H1 (cell line): ENCODE data around the gene CEP250. TPM values are rescaled to one million over a fixed set of nuclear protein-coding genes. Genes with fewer than 3 reads are reported as not detected.

Source experiments
- CTCF ChIA-PET: fragments of 300-600 bp; sonication (Branson Sonifier 250); formaldehyde crosslinking; loops from one replicate; lab custom pipeline; 2021; ENCODE audit not compliant: partially characterized antibody; lab: Charles Lee
- POLR2A ChIA-PET: fragments of 300-600 bp; sonication (Branson Sonifier 250); formaldehyde crosslinking; loops from one replicate; lab custom pipeline; 2021; ENCODE audit warnings: inconsistent platforms; ENCODE audit not compliant: partially characterized antibody; lab: Charles Lee
- DNase-seq, 2 experiments: peaks; one replicate each; pipeline versions ENCODE4 v3.0.0 to v3.0.0-alpha.2; 2010 to 2022; ENCODE audit warnings: low spot score in 2 of 2, low read depth in 1 of 2, mixed read lengths in 1 of 2
- FAIRE-seq: peaks from 2 replicates; lab custom pipeline; 2011; peaks lifted over from hg19 to GRCh38; lab: Jason Lieb, UNC
- H2AFZ ChIP-seq: 2 replicates; pipeline ENCODE4 v1.8.1; 2012; ENCODE audit warnings: low read length, inconsistent platforms
- H2AK5ac ChIP-seq: 2 replicates; pipeline ENCODE4 v1.6.1; 2013; ENCODE audit warnings: low read depth, low read length
- H2BK120ac ChIP-seq: replicated peaks from 2 replicates; pipeline ENCODE3; 2013; ENCODE audit warnings: low read depth, low read length, inconsistent platforms
- H2BK12ac ChIP-seq: 2 replicates; pipeline ENCODE4 v1.6.1; 2013; ENCODE audit warnings: low read depth, low read length
- H2BK15ac ChIP-seq: 2 replicates; pipeline ENCODE4 v1.6.1; 2013; ENCODE audit warnings: low read length
- H2BK20ac ChIP-seq: 2 replicates; pipeline ENCODE4 v1.6.1; 2013; ENCODE audit warnings: low read length
- H2BK5ac ChIP-seq: 2 replicates; pipeline ENCODE4 v1.6.1; 2013; ENCODE audit warnings: low read depth, low read length
- H3K14ac ChIP-seq: 2 replicates; pipeline ENCODE4 v1.6.1; 2013; ENCODE audit warnings: inconsistent platforms; ENCODE audit not compliant: insufficient read length
- H3K18ac ChIP-seq: 2 replicates; pipeline ENCODE4 v1.6.1; 2013; ENCODE audit warnings: low read length; ENCODE audit errors: extremely low read depth
- H3K23ac ChIP-seq: 2 replicates; pipeline ENCODE4 v1.6.1; 2013; ENCODE audit warnings: inconsistent platforms; ENCODE audit not compliant: insufficient read length
- H3K23me2 ChIP-seq: 2 replicates; pipeline ENCODE4 v1.6.1; 2013; ENCODE audit warnings: low read depth, low read length
- H3K27ac ChIP-seq: 2 replicates; pipeline ENCODE4 v1.6.1; 2011; ENCODE audit warnings: low read depth, low read length, inconsistent platforms
- H3K27me3 ChIP-seq, 4 experiments: replicated peaks in 1 of 4; 1 replicate in 1 of 4; 2 replicates in 3 of 4; pipeline versions ENCODE4 v1.6.1 to v1.8.1; 2011 to 2013; ENCODE audit warnings: low read length in 3 of 4, mild to moderate bottlenecking in 3 of 4, inconsistent platforms in 2 of 4, mixed read lengths in 2 of 4, moderate library complexity in 1 of 4; ENCODE audit not compliant: control insufficient read depth in 3 of 4, insufficient read depth in 3 of 4; ENCODE audit errors: extremely low read depth in 1 of 4
- H3K36me3 ChIP-seq, 4 experiments: 2 replicates each; pipeline versions ENCODE4 v1.6.1 to v1.8.1; 2011 to 2013; ENCODE audit warnings: mild to moderate bottlenecking in 4 of 4, low read length in 3 of 4, moderate library complexity in 2 of 4, control low read depth in 1 of 4, inconsistent platforms in 1 of 4; ENCODE audit not compliant: insufficient read depth in 4 of 4, control insufficient read depth in 2 of 4
- H3K4ac ChIP-seq: replicated peaks from 2 replicates; pipeline ENCODE3; 2013; ENCODE audit warnings: low read length, low read depth, mixed read lengths, inconsistent platforms; ENCODE audit not compliant: insufficient read length
- H3K4me1 ChIP-seq, 4 experiments: replicated peaks in 1 of 4; 1 replicate in 1 of 4; 2 replicates in 3 of 4; pipeline versions ENCODE4 v1.6.1 to v1.8.1; 2011 to 2013; ENCODE audit warnings: low read length in 3 of 4, inconsistent platforms in 2 of 4, mixed read lengths in 1 of 4; ENCODE audit not compliant: insufficient read depth in 4 of 4, control insufficient read depth in 3 of 4
- H3K4me2 ChIP-seq, 2 experiments: 2 replicates each; pipeline versions ENCODE4 v1.6.1 to v1.8.1; 2011 to 2013; ENCODE audit warnings: low read depth in 2 of 2, low read length in 2 of 2, control low read depth in 1 of 2, inconsistent platforms in 1 of 2, mild to moderate bottlenecking in 1 of 2; ENCODE audit not compliant: insufficient read depth in 1 of 2
- H3K4me3 ChIP-seq, 4 experiments: fragments of 200-600, 300-600 bp in 1 of 4; sonication (generic), shearing (Covaris generic), sonication (Bioruptor Twin) in 1 of 4; 2 replicates each; pipeline versions ENCODE4 v1.5.1 to v1.8.1; 2011 to 2016; ENCODE audit warnings: low read length in 4 of 4, low read depth in 3 of 4, control low read depth in 2 of 4, inconsistent platforms in 2 of 4, mild to moderate bottlenecking in 2 of 4, mixed read lengths in 1 of 4, moderate library complexity in 1 of 4; ENCODE audit not compliant: insufficient read depth in 2 of 4; ENCODE audit errors: extremely low read depth in 1 of 4
- H3K56ac ChIP-seq: replicated peaks from 2 replicates; pipeline ENCODE3; 2013; ENCODE audit warnings: low read depth, mild to moderate bottlenecking, mixed read lengths, low read length, inconsistent platforms; ENCODE audit not compliant: insufficient read length
- H3K79me1 ChIP-seq: 2 replicates; pipeline ENCODE4 v1.6.1; 2013; ENCODE audit warnings: low read depth, low read length, control low read depth
- H3K79me2 ChIP-seq, 2 experiments: 2 replicates each; pipeline versions ENCODE4 v1.6.1 to v1.8.1; 2012 to 2013; ENCODE audit warnings: low read length in 2 of 2, mild to moderate bottlenecking in 2 of 2, inconsistent platforms in 1 of 2; ENCODE audit not compliant: insufficient read depth in 2 of 2, control insufficient read depth in 1 of 2
- H3K9ac ChIP-seq, 4 experiments: replicated peaks in 1 of 4; 1 replicate in 1 of 4; 2 replicates in 3 of 4; pipeline versions ENCODE4 v1.6.1 to v1.8.1; 2011 to 2013; ENCODE audit warnings: low read depth in 3 of 4, low read length in 3 of 4, control low read depth in 2 of 4, mild to moderate bottlenecking in 2 of 4, moderate library complexity in 2 of 4, inconsistent platforms in 1 of 4; ENCODE audit errors: extremely low read depth in 1 of 4
- H3K9me3 ChIP-seq, 2 experiments: 2 replicates each; pipeline versions ENCODE4 v1.6.1 to v1.8.1; 2012 to 2013; ENCODE audit warnings: mild to moderate bottlenecking in 2 of 2, moderate library complexity in 2 of 2, control low read depth in 1 of 2, inconsistent platforms in 1 of 2, low read depth in 1 of 2, low read length in 1 of 2, mixed read lengths in 1 of 2; ENCODE audit not compliant: insufficient read depth in 2 of 2
- H4K20me1 ChIP-seq, 2 experiments: replicated peaks in 1 of 2; 2 replicates each; pipeline versions ENCODE3 to v1.8.1; 2011 to 2013; ENCODE audit warnings: inconsistent platforms in 2 of 2, low read length in 2 of 2, mild to moderate bottlenecking in 1 of 2; ENCODE audit not compliant: insufficient read depth in 2 of 2, control insufficient read depth in 1 of 2
- H4K5ac ChIP-seq: 2 replicates; pipeline ENCODE4 v1.6.1; 2013; ENCODE audit warnings: low read length, low read depth, mixed read lengths, inconsistent platforms; ENCODE audit not compliant: insufficient read length
- H4K8ac ChIP-seq: 2 replicates; pipeline ENCODE4 v1.8.0; 2013; ENCODE audit warnings: mild to moderate bottlenecking, moderate library complexity, low read length, inconsistent platforms; ENCODE audit not compliant: insufficient read depth; ENCODE audit errors: extremely low read depth
- H4K91ac ChIP-seq: replicated peaks from 2 replicates; pipeline ENCODE3; 2013; ENCODE audit warnings: low read length, mixed read lengths, inconsistent platforms; ENCODE audit not compliant: insufficient read length
- CREB1 ChIP-seq: IDR thresholded peaks from 2 replicates; pipeline ENCODE4 v1.6.1; 2012; ENCODE audit warnings: inconsistent platforms
- GABPA ChIP-seq: IDR thresholded peaks from 2 replicates; pipeline ENCODE4 v1.6.1; 2011; ENCODE audit warnings: mild to moderate bottlenecking, low read length, moderate library complexity, borderline replicate concordance; ENCODE audit not compliant: insufficient read depth
- JUND ChIP-seq: IDR thresholded peaks from 2 replicates; pipeline ENCODE4 v1.6.1; 2011; ENCODE audit warnings: mild to moderate bottlenecking, improper control_type of control experiment, low read length
- RXRA ChIP-seq: IDR thresholded peaks from 2 replicates; pipeline ENCODE4 v1.6.1; 2011; ENCODE audit warnings: low read depth, mild to moderate bottlenecking, low read length, moderate library complexity; ENCODE audit not compliant: insufficient read depth
- TAF1 ChIP-seq: IDR thresholded peaks from 2 replicates; pipeline ENCODE4 v1.6.1; 2011; ENCODE audit warnings: mild to moderate bottlenecking, low read depth, low read length
- TCF12 ChIP-seq: IDR thresholded peaks from 2 replicates; pipeline ENCODE4 v1.6.1; 2011; ENCODE audit warnings: low read depth, mild to moderate bottlenecking, low read length
- WGBS, 2 experiments: shearing (Covaris generic) in 1 of 2; methylation state at CpG; one replicate each; pipeline versions ENCODE4 v1.1.6 to v1.1.7; 2013 to 2015; ENCODE audit warnings: low lambda C conversion rate in 2 of 2, mixed read lengths in 2 of 2, inconsistent platforms in 1 of 2, low coverage in 1 of 2, missing lambda C conversion rate in 1 of 2; ENCODE audit not compliant: insufficient replicate concordance in 2 of 2, insufficient coverage in 1 of 2, insufficient read length in 1 of 2; ENCODE audit errors: extremely low coverage in 1 of 2, missing lambda C conversion rate in 1 of 2; 5-methylcytosine and 5-hydroxymethylcytosine counted together
- polyA plus RNA-seq, 7 experiments: library from polyadenylated mRNA; depleted of rRNA in 3 of 7; stranded (reverse) in 5 of 7; unstranded in 2 of 7; fragments of >200 nt in 5 of 7; fragments of 200-250 nt in 2 of 7; gene quantifications; 1 replicate in 5 of 7; 2 replicates in 1 of 7; 4 replicates in 1 of 7; pipeline versions ENCODE4 v1.2.1 to v1.2.3, GENCODE V29; 2011 to 2013; ENCODE audit warnings: missing spikeins in 2 of 7, mixed read lengths in 2 of 7
- total RNA-seq: library from RNA; stranded (reverse); fragmentation: NEBNext Ultra II Directional; extraction: Animal tissue kit (Norgen Biotek cat#: 25700); gene quantifications from 2 replicates; pipeline ENCODE4 v1.2.1, GENCODE V29; 2021
- TF ChIP-seq, protein P1 (sequence below): IDR thresholded peaks from 2 replicates; pipeline ENCODE4 v1.6.1; 2012; ENCODE audit warnings: inconsistent platforms

CEP250 gene
- total and polyA plus RNA-seq, 2 of the 8 experiments (the other 6 are each of a cell fraction or from before 2014, with no cell fraction given) = 2.6 to 33.7 TPM

DNA sequence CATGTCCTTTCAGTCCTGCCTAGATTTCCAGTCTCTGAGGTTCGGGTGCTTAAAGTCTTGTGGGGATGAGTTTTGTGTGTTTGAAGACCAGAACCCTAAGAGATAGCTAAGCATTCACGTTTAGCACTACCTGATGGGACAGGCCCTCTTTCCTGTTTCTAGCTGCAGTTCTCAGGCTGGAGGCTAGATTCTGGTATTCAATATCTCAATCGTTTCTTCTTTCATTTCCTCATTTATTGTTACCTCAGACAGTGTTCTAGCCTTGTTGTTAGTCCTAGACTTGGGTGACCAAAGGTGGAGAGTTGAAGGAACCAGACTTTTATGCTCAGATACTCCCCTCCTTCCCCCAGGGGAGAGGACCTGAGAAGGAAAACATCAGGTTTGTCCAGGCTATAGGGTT is 16.8 kb downstream of the CEP250 start:
- Histone ChIP-seq H3K14ac (no peak overlapping the region), H3K4me3 (no peak overlapping the region), H4K8ac (no peak overlapping the region), H2BK20ac (no peak overlapping the region), H3K79me2 (no peaks in the 10 kb centered on the region), H3K4me1 (no peaks in the 10 kb centered on the region), H4K91ac (no peak overlapping the region), H3K79me1 (no peaks in the 10 kb centered on the region), H4K5ac (no peak overlapping the region), H3K4me2 (no peak overlapping the region), H3K27me3 (no peaks in the 10 kb centered on the region), H3K4ac (no peak overlapping the region), H4K20me1 (peaks cover 0 to 4% of the 10 kb centered on the region in 2 experiments), H2BK15ac (no peak overlapping the region), H3K56ac (no peak overlapping the region), H3K23me2 (no peaks in the 10 kb centered on the region; the same call in 1 of the 2 replicates), H2BK12ac (no peak overlapping the region), H3K18ac (no peak overlapping the region), H2AK5ac (no peak overlapping the region), H2BK120ac (no peak overlapping the region), H3K23ac (no peak overlapping the region), H3K9ac (no peak overlapping the region), H2BK5ac (no peak overlapping the region), H3K36me3 (peaks cover 16 to 65% (median 48%) of the 10 kb centered on the region in 4 experiments; a peak in 7 of 8 replicates), H2AFZ (no peak overlapping the region), H3K9me3 (no peaks in the 10 kb centered on the region), H3K27ac (no peak overlapping the region)
- DNase-seq (no peak), FAIRE-seq (no peak)
- POLR2A ChIA-PET = interaction anchor here (2.7 kb wide), 1 partner anchor 17 kb away, joined by 8 read pairs; the partner anchor contains the start of gene CEP250
- TF ChIP-seq, protein P1, sequence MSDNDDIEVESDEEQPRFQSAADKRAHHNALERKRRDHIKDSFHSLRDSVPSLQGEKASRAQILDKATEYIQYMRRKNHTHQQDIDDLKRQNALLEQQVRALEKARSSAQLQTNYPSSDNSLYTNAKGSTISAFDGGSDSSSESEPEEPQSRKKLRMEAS = no peak
- TF ChIP-seq RXRA (no peak), GABPA (no peak), CREB1 (no peak), JUND (no peak), TAF1 (no peak), TCF12 (no peak)
- 96% methylated on average over 3 of the region's 3 CpGs; no CpG with 5 or more reads in 1 of the 2 experiments for WGBS, 2 experiments
- CTCF ChIA-PET = no interaction called here
